GM12878 (cell line): Measurements from ENCODE around the gene KRT7. TPM values are rescaled to one million over a fixed set of nuclear protein-coding genes. Genes with fewer than 3 reads are reported as not detected.
"Not testable (repeated sequence)": the region's sequence is repeated elsewhere in the genome, so short reads cannot be mapped to it uniquely, and the experiment has no call there.

Source experiments
- ATAC-seq: fragments of 200-7000 bp; cut with Tn5 transposase; 3 replicates; pipeline ENCODE4 v1.9.1; 2020; ENCODE audit warnings: mild to moderate bottlenecking, moderate library complexity
- BruUV-seq: library from RNA; stranded (reverse); fragments of 400-500 nt; replicated peaks from 2 replicates; lab custom pipeline; 2021; lab: Mats Ljungman, UMichigan
- CTCF ChIA-PET: fragments of 300-600 bp; sonication (Branson Sonifier 250); formaldehyde crosslinking; extraction: SDS; loops from one replicate; lab custom pipeline; 2021; ENCODE audit warnings: inconsistent platforms; lab: Yijun Ruan, JAX
- POLR2A ChIA-PET: fragments of 350-600 bp; formaldehyde crosslinking; extraction: SDS; loops from one replicate; lab custom pipeline; 2021; ENCODE audit warnings: inconsistent platforms; lab: Charles Lee
- RAD21 ChIA-PET: fragments of 300-600 bp; sonication (Branson Sonifier 250); formaldehyde crosslinking; loops from one replicate; lab custom pipeline; 2023; ENCODE audit warnings: antibody characterized with exemption; ENCODE audit not compliant: unreplicated experiment; lab: Charles Lee
- SMC1A ChIA-PET: fragments of 300-600 bp; sonication (Branson Sonifier 250); formaldehyde crosslinking; loops from one replicate; lab custom pipeline; 2023; ENCODE audit not compliant: unreplicated experiment, uncharacterized antibody; lab: Charles Lee
- DNase-seq: peaks from one replicate; pipeline ENCODE4 v3.0.0-alpha.2; 2011; ENCODE audit warnings: low read depth, low spot score
- FAIRE-seq: peaks from 3 replicates; lab custom pipeline; 2011; peaks lifted over from hg19 to GRCh38; lab: Jason Lieb, UNC
- H2AFZ ChIP-seq: 2 replicates; pipeline ENCODE4 v1.6.0; 2011; ENCODE audit warnings: low read depth, low read length, control low read depth; ENCODE audit not compliant: control insufficient read depth
- H3K27ac ChIP-seq: 2 replicates; pipeline ENCODE4 v1.5.1; 2011; ENCODE audit warnings: control low read depth; ENCODE audit not compliant: control insufficient read depth, insufficient read depth
- H3K27me3 ChIP-seq, 2 experiments: replicated peaks in 1 of 2; 2 replicates each; pipeline versions ENCODE4 v1.6.0 to v1.6.1; 2011; ENCODE audit warnings: low read length in 1 of 2; ENCODE audit not compliant: control insufficient read depth in 2 of 2, insufficient read depth in 2 of 2
- H3K36me3 ChIP-seq, 2 experiments: 2 replicates each; pipeline ENCODE4 v1.5.1; 2011; ENCODE audit warnings: low read length in 1 of 2; ENCODE audit not compliant: control insufficient read depth in 2 of 2, insufficient read depth in 2 of 2
- H3K4me1 ChIP-seq: 2 replicates; pipeline ENCODE4 v1.6.1; 2011; ENCODE audit warnings: mild to moderate bottlenecking, low read length, moderate library complexity, mixed read lengths; ENCODE audit not compliant: control insufficient read depth, insufficient read depth
- H3K4me2 ChIP-seq: 2 replicates; pipeline ENCODE4 v1.6.0; 2011; ENCODE audit warnings: control low read depth; ENCODE audit not compliant: control insufficient read depth, insufficient read depth
- H3K4me3 ChIP-seq: fragments of 200-600 bp; sonication (generic); 2 replicates; pipeline ENCODE4 v1.5.1; 2016
- H3K79me2 ChIP-seq: 2 replicates; pipeline ENCODE4 v1.6.0; 2011; ENCODE audit warnings: low read length; ENCODE audit not compliant: control insufficient read depth, insufficient read depth
- H3K9ac ChIP-seq: 2 replicates; pipeline ENCODE4 v1.8.0; 2011; ENCODE audit warnings: low read length, control low read depth, mixed read lengths; ENCODE audit not compliant: control insufficient read depth, insufficient read depth
- H3K9me3 ChIP-seq: replicated peaks from 3 replicates; pipeline ENCODE4 v1.5.1; 2011; ENCODE audit warnings: mild to moderate bottlenecking, low read length; ENCODE audit not compliant: control insufficient read depth, insufficient read depth
- H4K20me1 ChIP-seq: 2 replicates; pipeline ENCODE4 v1.6.0; 2011; ENCODE audit not compliant: control insufficient read depth, insufficient read depth
- ASH2L ChIP-seq: fragments of 300-600, 200-600 bp; sonication (generic); IDR thresholded peaks from 2 replicates; pipeline ENCODE4 v1.6.1; 2017; ENCODE audit warnings: low read depth, mild to moderate bottlenecking, borderline replicate concordance
- CREB1 ChIP-seq: IDR thresholded peaks from 2 replicates; pipeline ENCODE4 v1.6.1; 2012; ENCODE audit warnings: low read depth, mild to moderate bottlenecking, inconsistent platforms
- POU2F2 ChIP-seq: IDR thresholded peaks from 3 replicates; pipeline ENCODE4 v1.6.1; 2011; ENCODE audit warnings: low read depth, mild to moderate bottlenecking, low read length, borderline replicate concordance
- SREBF2 ChIP-seq: IDR thresholded peaks from 2 replicates; pipeline ENCODE4 v1.6.1; 2012; ENCODE audit warnings: mild to moderate bottlenecking, low read length
- ZNF622 ChIP-seq: fragments of 450-650 bp; IDR thresholded peaks from 2 replicates; pipeline ENCODE4 v1.6.1; 2017; ENCODE audit warnings: mild to moderate bottlenecking, inconsistent platforms
- WGBS: methylation state at CpG from one replicate; pipeline ENCODE4 v1.1.6; 2016; ENCODE audit warnings: low lambda C conversion rate; ENCODE audit not compliant: insufficient replicate concordance, insufficient coverage; ENCODE audit errors: missing lambda C conversion rate; 5-methylcytosine and 5-hydroxymethylcytosine counted together
- in situ Hi-C: fragments of 300-500 bp; cut with MboI; formaldehyde crosslinking; loops from 9 replicates; pipeline ENCODE4 v1.14.3; 2018; ENCODE audit warnings: mixed read lengths
- intact Hi-C: fragments of 100-400 bp; cut with micrococcal nuclease; formaldehyde crosslinking; loops from one replicate; pipeline ENCODE4 v1.14.2; 2022; ENCODE audit not compliant: unreplicated experiment
- polyA plus RNA-seq, 11 experiments: library from polyadenylated mRNA; depleted of rRNA in 4 of 11; unstranded in 6 of 11; stranded (reverse) in 5 of 11; fragments of >200 nt; fragmentation: Nextera tagmentation in 4 of 11; fragmentation: Illumina TruSeq in 1 of 11; extraction: Ambion mirVana in 4 of 11; extraction: Trizol in 1 of 11; gene quantifications; 1 replicate in 1 of 11; 2 replicates in 10 of 11; pipeline versions ENCODE4 v1.2.1 to v1.2.3, GENCODE V29; 2011 to 2016; ENCODE audit warnings: inconsistent platforms in 2 of 11, missing spikeins in 2 of 11, low read depth in 1 of 11
- total RNA-seq, 4 experiments: library from RNA; depleted of rRNA in 3 of 4; stranded (reverse); fragments of >200 nt in 3 of 4; fragmentation: Illumina TruSeq in 1 of 4; extraction: Trizol in 1 of 4; gene quantifications; 2 replicates each; pipeline versions ENCODE4 v1.2.1 to v1.2.3, GENCODE V29; 2013 to 2021
- TF ChIP-seq, protein P1 (sequence below): fragments of 450-650 bp; IDR thresholded peaks from 2 replicates; pipeline ENCODE4 v1.6.1; 2017; ENCODE audit warnings: antibody characterized with exemption, mild to moderate bottlenecking, moderate library complexity

The KRT7 gene
- total and polyA plus RNA-seq, 10 of the 15 experiments (the other 5 are each of a cell fraction or from before 2014, with no cell fraction given) = 0.90 to 18.7 (median 4.8) TPM

DNA sequence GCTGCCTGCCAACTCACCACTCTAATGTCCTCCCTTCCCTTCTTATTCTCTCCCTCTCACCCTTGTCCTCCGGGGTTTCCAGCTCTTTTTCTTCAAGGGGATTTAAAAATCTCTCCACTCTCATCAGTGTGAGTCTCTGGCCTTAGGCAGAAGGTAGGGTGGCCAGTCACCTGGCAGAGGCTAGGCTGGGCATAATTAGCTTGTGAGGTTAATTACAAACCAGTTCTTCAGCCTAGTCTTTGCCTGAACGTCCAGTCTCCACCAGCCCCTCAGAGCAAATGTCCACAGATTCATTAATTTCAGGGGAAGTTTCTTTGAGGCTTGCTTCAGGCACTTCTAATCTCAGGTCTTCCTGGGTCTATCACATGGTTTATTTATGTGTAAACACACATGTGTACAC, 6.7 kb downstream of the KRT7 start:
- Histone ChIP-seq H3K9me3 (no peaks in the 10 kb centered on the region), H3K36me3 (no peaks in the 10 kb centered on the region), H3K79me2 (no peaks in the 10 kb centered on the region), H3K4me2 (no peak overlapping the region), H3K27ac (no peak overlapping the region), H3K4me1 (peaks cover 16% of the 10 kb centered on the region), H4K20me1 (no peaks in the 10 kb centered on the region), H2AFZ (no peak overlapping the region), H3K27me3 (0 out of 4 replicates have a peak, but pooled peaks cover 0 to 1% of the 10 kb centered on the region in 2 experiments), H3K4me3 (no peak overlapping the region), H3K9ac (no peak overlapping the region)
- RAD21 ChIA-PET = no interaction called here
- BruUV-seq = no TSS peak
- POLR2A ChIA-PET = no interaction called here
- in situ Hi-C loops = no loop called here
- FAIRE-seq (no peak), ATAC-seq (no peak), DNase-seq (no peak)
- no peak for TF ChIP-seq ASH2L
- no peak for TF ChIP-seq CREB1
- no peak for TF ChIP-seq SREBF2
- TF ChIP-seq, protein P1, sequence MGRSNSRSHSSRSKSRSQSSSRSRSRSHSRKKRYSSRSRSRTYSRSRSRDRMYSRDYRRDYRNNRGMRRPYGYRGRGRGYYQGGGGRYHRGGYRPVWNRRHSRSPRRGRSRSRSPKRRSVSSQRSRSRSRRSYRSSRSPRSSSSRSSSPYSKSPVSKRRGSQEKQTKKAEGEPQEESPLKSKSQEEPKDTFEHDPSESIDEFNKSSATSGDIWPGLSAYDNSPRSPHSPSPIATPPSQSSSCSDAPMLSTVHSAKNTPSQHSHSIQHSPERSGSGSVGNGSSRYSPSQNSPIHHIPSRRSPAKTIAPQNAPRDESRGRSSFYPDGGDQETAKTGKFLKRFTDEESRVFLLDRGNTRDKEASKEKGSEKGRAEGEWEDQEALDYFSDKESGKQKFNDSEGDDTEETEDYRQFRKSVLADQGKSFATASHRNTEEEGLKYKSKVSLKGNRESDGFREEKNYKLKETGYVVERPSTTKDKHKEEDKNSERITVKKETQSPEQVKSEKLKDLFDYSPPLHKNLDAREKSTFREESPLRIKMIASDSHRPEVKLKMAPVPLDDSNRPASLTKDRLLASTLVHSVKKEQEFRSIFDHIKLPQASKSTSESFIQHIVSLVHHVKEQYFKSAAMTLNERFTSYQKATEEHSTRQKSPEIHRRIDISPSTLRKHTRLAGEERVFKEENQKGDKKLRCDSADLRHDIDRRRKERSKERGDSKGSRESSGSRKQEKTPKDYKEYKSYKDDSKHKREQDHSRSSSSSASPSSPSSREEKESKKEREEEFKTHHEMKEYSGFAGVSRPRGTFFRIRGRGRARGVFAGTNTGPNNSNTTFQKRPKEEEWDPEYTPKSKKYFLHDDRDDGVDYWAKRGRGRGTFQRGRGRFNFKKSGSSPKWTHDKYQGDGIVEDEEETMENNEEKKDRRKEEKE = no peak
- TF ChIP-seq ZNF622 = no peak
- TF ChIP-seq POU2F2 = no peak
- 22% methylated on average over 2 of the region's 2 CpGs for WGBS
- intact Hi-C loops = no loop called here
- SMC1A ChIA-PET = no interaction called here
- CTCF ChIA-PET = interaction anchor here (0.6 to 4.1 kb wide), 4 partner anchors 12 to 40 kb away, joined by 3 to 20 read pairs (median 5); no protein-coding TSS in a partner anchor

DNA sequence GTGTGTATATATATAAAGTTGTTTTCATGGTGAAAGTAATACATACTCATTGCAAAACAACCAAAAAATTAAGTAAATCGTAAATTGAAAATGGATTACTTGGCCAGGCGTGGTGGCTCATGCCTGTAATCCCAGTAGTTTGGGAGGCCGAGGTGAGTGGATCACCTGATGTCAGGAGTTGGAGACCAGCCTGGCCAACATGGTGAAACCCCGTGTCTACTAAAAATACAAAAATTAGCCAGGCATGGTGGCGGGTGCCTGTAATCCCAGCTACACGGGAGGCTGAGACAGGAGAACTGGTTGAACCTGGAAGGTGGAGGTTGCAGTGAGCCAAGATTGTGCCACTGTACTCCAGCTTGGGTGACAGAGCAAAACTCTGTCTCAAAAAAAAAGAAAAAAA, 7.2 kb downstream of the KRT7 start:
- SMC1A ChIA-PET, H3K27me3 ChIP-seq, H3K36me3 ChIP-seq, H3K4me3 ChIP-seq, H3K9me3 ChIP-seq, H3K27ac ChIP-seq, H3K9ac ChIP-seq, H3K4me2 ChIP-seq, BruUV-seq, POLR2A ChIA-PET, H4K20me1 ChIP-seq, H3K79me2 ChIP-seq, in situ Hi-C loops, ATAC-seq, H2AFZ ChIP-seq, intact Hi-C loops, RAD21 ChIA-PET, DNase-seq, FAIRE-seq: not testable (repeated sequence)
- CTCF ChIA-PET = interaction anchor here (0.6 to 2.6 kb wide), 4 partner anchors 11 to 39 kb away, joined by 3 to 7 read pairs (median 4); no protein-coding TSS in a partner anchor
- H3K4me1 ChIP-seq = peaks cover 16% of the 10 kb centered on the region
- WGBS = 36% methylated on average over 6 of the region's 6 CpGs
